Effector memory CD4-positive, alpha-beta T cell (primary cell): ENCODE data around the gene PTPRR.

Experiments used
- DNase-seq, 3 donors: peaks; one replicate each; pipeline ENCODE4 v3.0.0-alpha.2; 2020
- H3K27ac ChIP-seq: 2 replicates; pipeline ENCODE4 v1.7.0; 2013; ENCODE audit warnings: mild to moderate bottlenecking, low read length, moderate library complexity; ENCODE audit not compliant: insufficient read depth, poor library complexity, severe bottlenecking
- H3K27me3 ChIP-seq: replicated peaks from 2 replicates; pipeline ENCODE4 v1.7.0; 2013; ENCODE audit warnings: mild to moderate bottlenecking, low read length; ENCODE audit not compliant: insufficient read depth, control insufficient read depth, poor library complexity, severe bottlenecking
- H3K36me3 ChIP-seq: 2 replicates; pipeline ENCODE4 v1.7.0; 2013; ENCODE audit warnings: mild to moderate bottlenecking, low read length, moderate library complexity; ENCODE audit not compliant: control insufficient read depth, insufficient read depth
- H3K4me1 ChIP-seq: 2 replicates; pipeline ENCODE4 v1.7.0; 2013; ENCODE audit warnings: low read length, mild to moderate bottlenecking; ENCODE audit not compliant: control insufficient read depth, insufficient read depth, poor library complexity, severe bottlenecking
- H3K4me3 ChIP-seq: 2 replicates; pipeline ENCODE4 v1.7.0; 2013; ENCODE audit warnings: low read length, low read depth, mild to moderate bottlenecking; ENCODE audit not compliant: insufficient read depth, poor library complexity, severe bottlenecking
- H3K9me3 ChIP-seq: 2 replicates; pipeline ENCODE4 v1.7.0; 2013; ENCODE audit warnings: mild to moderate bottlenecking, low read length, moderate library complexity; ENCODE audit not compliant: control insufficient read depth

The PTPRR gene

GRCh38 chr12:70608184-70608583 is 312.4 kb downstream of the PTPRR start:
- no peak for DNase-seq
- no peaks in the 10 kb centered on the region for H3K36me3 ChIP-seq
- H3K9me3 ChIP-seq: no peaks in the 10 kb centered on the region
- no peak overlapping the region for H3K4me3 ChIP-seq
- peaks cover 7% of the 10 kb centered on the region for H3K27me3 ChIP-seq
- H3K27ac ChIP-seq: no peak overlapping the region
- H3K4me1 ChIP-seq: no peaks in the 10 kb centered on the region

GRCh38 chr12:70607107-70607506 is 313.4 kb downstream of the PTPRR start:
- Histone ChIP-seq H3K36me3 (no peaks in the 10 kb centered on the region), H3K27ac (no peak overlapping the region), H3K9me3 (no peaks in the 10 kb centered on the region), H3K4me1 (no peaks in the 10 kb centered on the region), H3K4me3 (no peak overlapping the region), H3K27me3 (peaks cover 7% of the 10 kb centered on the region)
- DNase-seq: no peak

- H3K36me3 ChIP-seq: no peaks in the 10 kb centered on the region
- no peaks in the 10 kb centered on the region for H3K4me1 ChIP-seq
- no peak for DNase-seq
- no peak overlapping the region for H3K4me3 ChIP-seq
- peaks cover 7% of the 10 kb centered on the region for H3K27me3 ChIP-seq
- H3K27ac ChIP-seq: no peak overlapping the region
- no peaks in the 10 kb centered on the region for H3K9me3 ChIP-seq
Observed at GRCh38 chr12:70605976-70606375, 314.6 kb downstream of the PTPRR start.

GRCh38 chr12:70604662-70605061 is 315.9 kb downstream of the PTPRR start:
- Histone ChIP-seq H3K4me3 (no peak overlapping the region), H3K9me3 (no peaks in the 10 kb centered on the region), H3K4me1 (no peaks in the 10 kb centered on the region), H3K27me3 (peaks cover 7% of the 10 kb centered on the region), H3K36me3 (no peaks in the 10 kb centered on the region), H3K27ac (no peak overlapping the region)
- no peak for DNase-seq

GRCh38 chr12:70603044-70603443 is 317.5 kb downstream of the PTPRR start:
- Histone ChIP-seq H3K27me3 (no peaks in the 10 kb centered on the region), H3K4me1 (no peaks in the 10 kb centered on the region), H3K27ac (no peak overlapping the region), H3K36me3 (no peaks in the 10 kb centered on the region), H3K9me3 (no peaks in the 10 kb centered on the region), H3K4me3 (no peak overlapping the region)
- no peak for DNase-seq

GRCh38 chr12:70598467-70599193 is 321.9 kb downstream of the PTPRR start:
- Histone ChIP-seq H3K4me3 (no peak overlapping the region), H3K9me3 (no peaks in the 10 kb centered on the region)
- DNase-seq: no peak

GRCh38 chr12:70592664-70593063 is 327.9 kb downstream of the PTPRR start:
- Histone ChIP-seq H3K4me1 (no peaks in the 10 kb centered on the region), H3K27me3 (no peaks in the 10 kb centered on the region), H3K36me3 (no peaks in the 10 kb centered on the region), H3K27ac (no peak overlapping the region), H3K4me3 (no peak overlapping the region), H3K9me3 (no peaks in the 10 kb centered on the region)
- no peak for DNase-seq

More at GRCh38 chr12:70598467-70599193, 321.9 kb downstream of the PTPRR start:
- Histone ChIP-seq H3K27ac (no peak overlapping the region), H3K4me1 (no peaks in the 10 kb centered on the region), H3K27me3 (no peaks in the 10 kb centered on the region), H3K36me3 (no peaks in the 10 kb centered on the region)

GRCh38 chr12:70590549-70591226 is 329.9 kb downstream of the PTPRR start:
- no peak for DNase-seq
- H3K4me1 ChIP-seq: no peaks in the 10 kb centered on the region
- no peak overlapping the region for H3K27ac ChIP-seq

GRCh38 chr12:70590051-70590450 is 330.5 kb downstream of the PTPRR start:
- H3K4me1 ChIP-seq: no peaks in the 10 kb centered on the region
- H3K9me3 ChIP-seq: no peaks in the 10 kb centered on the region
- no peaks in the 10 kb centered on the region for H3K36me3 ChIP-seq
- H3K4me3 ChIP-seq: no peak overlapping the region
- peak in 1 of 3 donors; percentile 17 for DNase-seq
- no peak overlapping the region for H3K27ac ChIP-seq
- H3K27me3 ChIP-seq: no peaks in the 10 kb centered on the region

More at GRCh38 chr12:70590549-70591226, 329.9 kb downstream of the PTPRR start:
- Histone ChIP-seq H3K27me3 (no peaks in the 10 kb centered on the region), H3K9me3 (no peaks in the 10 kb centered on the region), H3K36me3 (no peaks in the 10 kb centered on the region), H3K4me3 (no peak overlapping the region)
